ENCODE measurements around the gene SLF2. TPM values are rescaled to one million over a fixed set of nuclear protein-coding genes. Genes with fewer than 3 reads are reported as not detected.

SLF2 gene
- total RNA-seq, 2 experiments from 2014 or later = 33.9 to 35.9 TPM

DNA sequence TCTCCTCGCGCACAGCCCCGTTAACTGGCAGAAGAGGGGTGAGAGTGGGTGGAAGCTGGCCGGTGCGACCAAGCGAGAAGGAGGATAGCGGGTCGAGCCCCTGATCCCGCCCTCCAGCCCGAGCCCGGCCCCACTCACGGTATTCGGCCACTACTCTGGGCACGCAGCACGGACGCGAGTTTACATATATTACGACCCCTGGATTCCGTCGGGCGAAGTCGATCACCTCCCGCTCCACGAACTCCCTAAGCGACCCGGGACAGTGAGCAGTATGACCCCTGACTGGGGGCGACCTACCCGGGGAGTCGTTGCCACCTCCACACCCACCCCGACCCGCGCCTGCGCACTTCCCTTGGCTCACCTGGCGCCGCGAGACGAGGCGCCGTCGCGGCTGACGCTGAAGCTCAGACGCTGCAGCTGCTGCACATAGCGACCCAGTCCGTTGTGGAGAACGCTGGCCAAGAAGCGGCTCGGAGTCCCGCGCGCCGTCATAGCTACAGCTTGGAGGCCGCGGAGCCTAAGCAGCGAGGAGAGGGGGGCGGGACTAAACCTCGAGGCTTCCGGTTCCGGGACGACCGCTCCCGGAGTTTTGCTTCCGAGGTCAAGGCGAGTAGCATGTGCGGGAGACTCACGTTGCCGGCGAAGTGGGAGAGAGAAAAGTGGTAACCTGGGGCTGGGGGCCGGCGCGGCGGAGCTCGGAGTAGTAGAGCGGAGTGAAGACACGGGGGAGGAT is 74.4 kb downstream of the SLF2 start, which contains the start of the genes MRPL43 and TWNK:
Gene MRPL43 (minus strand): TSS at position 546 of the 733 bp plus-strand sequence. CDS start 54 bp downstream, at position 492.
Gene TWNK (plus strand): TSS at position 592 of the 733 bp plus-strand sequence. CDS start 668 bp downstream, outside the sequence.
- H3K9me3 Mint-ChIP-seq = no peaks in the 10 kb centered on the region

DNA sequence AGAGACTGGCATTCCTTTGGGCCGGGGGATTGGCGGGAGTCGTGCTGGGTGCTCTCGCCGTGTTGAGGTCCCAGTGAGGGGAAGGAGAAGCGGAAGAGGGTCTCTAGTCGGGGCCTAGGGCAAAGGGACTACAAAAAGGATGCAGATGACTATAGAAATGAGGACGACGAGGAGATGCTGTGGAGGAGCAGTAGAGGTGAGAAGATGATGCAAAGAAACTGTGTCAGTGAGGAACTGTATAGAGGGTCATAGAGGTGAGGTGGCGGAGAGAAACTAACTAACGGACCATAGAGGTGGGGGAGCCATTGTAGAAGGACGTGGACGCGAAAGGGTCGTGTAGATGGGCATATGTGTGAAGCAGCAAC is 74.9 kb downstream of the SLF2 start:
- intact Hi-C loops (cut with micrococcal nuclease) = loop anchor here (1.0 kb wide), 1 partner anchor 10 kb away; no protein-coding TSS in a partner anchor
- H3K4me3 Mint-ChIP-seq = peak overlapping the region; percentile 92
- H3K36me3 Mint-ChIP-seq = peaks cover 33% of the 10 kb centered on the region

More for the DNA sequence above, 74.4 kb downstream of the SLF2 start, which contains the start of the genes MRPL43 and TWNK:
- peaks cover 46% of the 10 kb centered on the region for H3K4me1 Mint-ChIP-seq (ENCODE audit: low read depth)
- peak within 1 kb of the TSS; percentile 76 for H3K27ac Mint-ChIP-seq
- H3K27me3 Mint-ChIP-seq = no peaks in the 10 kb centered on the region
- H3K36me3 Mint-ChIP-seq = peaks cover 33% of the 10 kb centered on the region
- peak; percentile 92 for DNase-seq
- ChIA-PET POLR2A (interaction anchor here (0.6 to 1.3 kb wide), 3 partner anchors 28 to 1014 kb away, joined by 3 read pairs; no protein-coding TSS in a partner anchor), CTCF (interaction anchor here (1.2 to 5.7 kb wide), 4 partner anchors 11 to 32 kb away, joined by 3 to 58 read pairs (median 8); partner anchors contain the start of gene LZTS2)
- peak within 1 kb of the TSS; percentile 92 for H3K4me3 Mint-ChIP-seq
- intact Hi-C loops (cut with micrococcal nuclease) = loop anchor here (1.0 kb wide), 1 partner anchor 10 kb away; no protein-coding TSS in a partner anchor

DNA sequence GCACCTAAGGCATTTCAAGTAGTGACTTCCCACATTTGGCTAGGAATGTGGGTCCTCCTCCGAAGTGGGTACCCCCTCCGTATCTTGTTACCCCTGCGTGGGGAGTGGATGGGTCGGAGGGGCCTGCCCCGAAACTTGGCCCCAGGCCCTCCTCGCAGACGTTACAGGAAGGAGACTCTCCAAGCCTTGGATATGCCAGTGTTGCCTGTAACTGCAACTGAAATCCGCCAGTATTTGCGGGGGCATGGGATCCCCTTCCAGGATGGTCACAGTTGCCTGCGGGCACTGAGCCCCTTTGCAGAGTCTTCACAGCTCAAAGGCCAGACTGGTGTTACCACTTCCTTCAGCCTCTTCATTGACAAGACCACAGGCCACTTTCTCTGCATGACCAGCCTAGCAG is 75.4 kb downstream of the SLF2 start:
- Mint-ChIP-seq H3K9me3 (no peaks in the 10 kb centered on the region), H3K27ac (no peak overlapping the region), H3K4me3 (peak overlapping the region; percentile 92), H3K36me3 (peaks cover 32% of the 10 kb centered on the region), H3K27me3 (no peaks in the 10 kb centered on the region), H3K4me1 (ENCODE audit: low read depth) (peaks cover 46% of the 10 kb centered on the region)
- ChIA-PET CTCF (interaction anchor here (0.6 to 5.7 kb wide), 7 partner anchors 10 to 127 kb away, joined by 3 to 58 read pairs (median 4); partner anchors contain the start of genes LZTS2 and SEMA4G), POLR2A (interaction anchor here (0.6 to 1.3 kb wide), 3 partner anchors 10 to 1013 kb away, joined by 3 to 4 read pairs (median 3); no protein-coding TSS in a partner anchor)
- no peak for DNase-seq
- intact Hi-C loops (cut with micrococcal nuclease) = no loop called here

More for the DNA sequence above, 74.9 kb downstream of the SLF2 start:
- Mint-ChIP-seq H3K27me3 (no peaks in the 10 kb centered on the region), H3K9me3 (no peaks in the 10 kb centered on the region), H3K4me1 (ENCODE audit: low read depth) (peaks cover 46% of the 10 kb centered on the region), H3K27ac (peak overlapping the region; percentile 76)
- DNase-seq = no peak
- CTCF ChIA-PET = interaction anchor here (0.6 to 5.7 kb wide), 5 partner anchors 10 to 128 kb away, joined by 3 to 58 read pairs (median 7); partner anchors contain the start of gene LZTS2
- POLR2A ChIA-PET = interaction anchor here (0.6 to 1.3 kb wide), 2 partner anchors 28 to 1014 kb away, joined by 3 read pairs; no protein-coding TSS in a partner anchor

DNA sequence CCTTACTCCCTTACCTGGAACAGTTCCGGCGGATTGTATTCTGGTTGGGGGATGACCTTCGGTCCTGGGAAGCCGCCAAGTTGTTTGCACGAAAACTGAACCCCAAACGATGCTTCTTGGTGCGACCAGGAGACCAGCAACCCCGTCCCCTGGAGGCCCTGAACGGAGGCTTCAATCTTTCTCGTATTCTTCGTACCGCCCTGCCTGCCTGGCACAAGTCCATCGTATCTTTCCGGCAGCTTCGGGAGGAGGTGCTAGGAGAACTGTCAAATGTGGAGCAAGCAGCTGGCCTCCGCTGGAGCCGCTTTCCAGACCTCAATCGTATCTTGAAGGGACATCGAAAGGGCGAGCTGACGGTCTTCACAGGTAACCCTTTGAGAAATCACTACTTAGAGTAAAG is 76.3 kb downstream of the SLF2 start:
- H3K36me3 Mint-ChIP-seq = peaks cover 34% of the 10 kb centered on the region
- H3K4me3 Mint-ChIP-seq = no peak overlapping the region
- POLR2A ChIA-PET = interaction anchor here (1.0 kb wide), 1 partner anchor 9 kb away, joined by 4 read pairs; no protein-coding TSS in a partner anchor
- H3K27ac Mint-ChIP-seq = no peak overlapping the region
- peaks cover 46% of the 10 kb centered on the region for H3K4me1 Mint-ChIP-seq (ENCODE audit: low read depth)
- CTCF ChIA-PET = interaction anchor here (1.1 to 5.7 kb wide), 5 partner anchors 9 to 30 kb away, joined by 3 to 58 read pairs (median 7); partner anchors contain the start of genes LZTS2 and SEMA4G
- no peaks in the 10 kb centered on the region for H3K27me3 Mint-ChIP-seq
- no peak for DNase-seq
- H3K9me3 Mint-ChIP-seq = no peaks in the 10 kb centered on the region
- intact Hi-C loops (cut with micrococcal nuclease) = no loop called here

DNA sequence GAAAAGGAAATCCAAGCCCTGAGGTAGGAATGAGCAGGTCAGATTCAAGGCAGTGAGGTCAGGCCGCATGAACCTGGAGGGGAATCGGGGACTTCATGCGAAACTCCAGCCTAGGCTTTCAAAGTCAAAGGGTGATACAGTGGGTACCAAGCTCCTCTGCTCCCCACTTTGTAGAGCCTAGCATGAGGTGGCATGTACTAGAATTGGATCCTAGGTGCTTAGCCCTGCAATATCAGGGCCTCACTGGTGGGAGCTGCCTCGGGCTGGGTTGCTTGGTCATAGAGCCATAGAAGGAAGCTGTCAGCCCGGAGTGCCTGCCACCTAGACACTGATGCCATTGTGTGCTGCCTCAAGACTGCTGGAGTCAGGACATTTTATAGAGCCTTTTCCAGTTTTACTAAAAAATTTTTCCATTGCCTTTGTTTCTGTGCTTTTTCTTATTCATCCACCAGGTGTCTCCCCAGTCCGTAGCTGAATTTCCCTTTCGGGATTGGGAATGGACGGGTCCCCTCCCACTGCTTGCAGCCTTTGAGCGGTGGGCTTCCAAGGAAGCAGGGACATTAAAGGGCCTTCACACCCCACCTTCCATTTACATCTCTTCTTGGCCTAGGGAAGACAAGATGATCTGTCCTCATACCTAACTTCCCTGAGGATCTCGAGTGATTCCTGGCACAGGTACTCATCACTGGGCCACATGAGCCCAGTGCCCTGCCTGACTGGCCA is 81.4 kb downstream of the SLF2 start:
- DNase-seq = no peak
- no peaks in the 10 kb centered on the region for H3K27me3 Mint-ChIP-seq
- CTCF ChIA-PET = interaction anchor here (14.6 kb wide), 1 partner anchor 23 kb away, joined by 199 read pairs; no protein-coding TSS in a partner anchor
- H3K4me1 Mint-ChIP-seq (ENCODE audit: low read depth) = peaks cover 35% of the 10 kb centered on the region
- intact Hi-C loops (cut with micrococcal nuclease) = no loop called here
- POLR2A ChIA-PET = interaction anchor here (0.7 kb wide), 1 partner anchor 51 kb away, joined by 3 read pairs; no protein-coding TSS in a partner anchor
- H3K4me3 Mint-ChIP-seq = no peak overlapping the region
- H3K9me3 Mint-ChIP-seq = no peaks in the 10 kb centered on the region
- H3K36me3 Mint-ChIP-seq = peaks cover 30% of the 10 kb centered on the region
- no peak overlapping the region for H3K27ac Mint-ChIP-seq

DNA sequence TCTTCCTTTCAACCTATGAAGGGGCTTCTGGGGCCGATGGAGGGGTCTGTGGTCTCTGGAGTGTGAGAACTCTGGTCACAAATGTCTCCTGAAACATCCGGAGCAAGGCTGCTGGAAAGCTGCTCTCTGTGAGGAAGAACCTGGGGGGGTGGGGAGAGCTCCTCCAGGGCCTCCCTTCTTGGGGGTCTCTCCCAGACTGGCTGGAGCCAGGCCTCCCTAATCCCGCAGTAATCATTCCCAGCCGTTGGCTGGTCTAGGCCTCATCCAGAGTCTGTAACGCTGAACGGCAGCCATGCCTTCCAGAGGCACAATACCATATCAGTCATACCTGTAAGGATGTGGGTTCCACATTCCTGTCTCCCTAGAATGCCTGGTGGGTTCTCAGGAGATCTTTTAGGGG is 82.4 kb downstream of the SLF2 start:
- intact Hi-C loops (cut with micrococcal nuclease) = loop anchor here (5.0 kb wide), 1 partner anchor 83 kb away; the partner anchor contains the start of gene SLF2
- POLR2A ChIA-PET = no interaction called here
- Mint-ChIP-seq H3K27ac (no peak overlapping the region), H3K4me3 (no peak overlapping the region), H3K27me3 (no peaks in the 10 kb centered on the region), H3K9me3 (no peaks in the 10 kb centered on the region), H3K4me1 (ENCODE audit: low read depth) (peaks cover 28% of the 10 kb centered on the region), H3K36me3 (peaks cover 24% of the 10 kb centered on the region)
- CTCF ChIA-PET = interaction anchor here (14.6 kb wide), 1 partner anchor 22 kb away, joined by 199 read pairs; no protein-coding TSS in a partner anchor
- DNase-seq = no peak

DNA sequence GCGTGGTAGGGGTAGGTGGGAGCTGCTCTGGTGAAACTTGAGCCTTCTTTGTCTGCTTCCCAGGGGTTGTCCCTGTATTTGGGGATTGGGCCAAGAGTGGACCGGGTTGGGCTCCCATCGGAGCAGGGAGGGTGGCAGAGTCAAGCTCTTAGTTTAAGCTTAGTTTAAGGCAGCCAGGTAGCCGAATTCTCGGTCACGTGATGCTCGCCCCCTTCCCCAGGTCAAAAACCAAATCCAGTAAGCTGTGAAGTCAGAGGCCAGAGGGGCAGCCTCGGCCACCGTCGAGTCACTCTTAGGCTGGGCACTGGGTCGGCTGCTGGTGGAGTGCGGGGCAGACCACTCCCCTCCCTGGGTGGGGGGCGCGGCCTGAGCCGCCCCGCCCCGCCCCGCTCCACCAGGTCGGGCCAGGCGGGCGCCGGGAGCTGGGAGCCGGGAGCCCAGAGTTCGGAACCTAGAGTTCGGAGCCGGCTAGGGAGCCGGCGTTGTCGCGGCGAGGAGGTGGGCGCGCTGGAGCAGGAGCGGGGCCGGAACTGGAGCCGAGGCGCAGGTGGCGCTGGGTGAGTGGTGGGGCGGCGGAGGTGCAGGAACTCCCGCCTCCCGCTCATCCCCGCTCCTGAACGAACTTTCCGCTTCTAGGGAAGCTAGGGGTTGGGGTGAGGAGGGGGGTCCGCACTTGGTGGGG is 84.1 kb downstream of the SLF2 start:
- Mint-ChIP-seq H3K27ac (peak overlapping the region; percentile 86), H3K27me3 (no peaks in the 10 kb centered on the region), H3K4me1 (ENCODE audit: low read depth) (peaks cover 20% of the 10 kb centered on the region), H3K4me3 (peak overlapping the region; percentile 76), H3K9me3 (no peaks in the 10 kb centered on the region), H3K36me3 (peaks cover 10% of the 10 kb centered on the region)
- intact Hi-C loops (cut with micrococcal nuclease) = loop anchor here (1.0 to 5.0 kb wide), 4 partner anchors 10 to 1506 kb away; partner anchors contain the start of genes ACTR1A, MRPL43, SLF2 and SUFU
- ChIA-PET CTCF (interaction anchor here (0.6 to 14.6 kb wide), 14 partner anchors 9 to 696 kb away, joined by 3 to 199 read pairs (median 3); partner anchors contain the start of genes MRPL43, PDZD7, SFXN3 and SLF2), POLR2A (interaction anchor here (0.5 to 1.0 kb wide), 3 partner anchors 20 to 1060 kb away, joined by 3 to 4 read pairs (median 3); no protein-coding TSS in a partner anchor)
- peak; percentile 52 for DNase-seq

DNA sequence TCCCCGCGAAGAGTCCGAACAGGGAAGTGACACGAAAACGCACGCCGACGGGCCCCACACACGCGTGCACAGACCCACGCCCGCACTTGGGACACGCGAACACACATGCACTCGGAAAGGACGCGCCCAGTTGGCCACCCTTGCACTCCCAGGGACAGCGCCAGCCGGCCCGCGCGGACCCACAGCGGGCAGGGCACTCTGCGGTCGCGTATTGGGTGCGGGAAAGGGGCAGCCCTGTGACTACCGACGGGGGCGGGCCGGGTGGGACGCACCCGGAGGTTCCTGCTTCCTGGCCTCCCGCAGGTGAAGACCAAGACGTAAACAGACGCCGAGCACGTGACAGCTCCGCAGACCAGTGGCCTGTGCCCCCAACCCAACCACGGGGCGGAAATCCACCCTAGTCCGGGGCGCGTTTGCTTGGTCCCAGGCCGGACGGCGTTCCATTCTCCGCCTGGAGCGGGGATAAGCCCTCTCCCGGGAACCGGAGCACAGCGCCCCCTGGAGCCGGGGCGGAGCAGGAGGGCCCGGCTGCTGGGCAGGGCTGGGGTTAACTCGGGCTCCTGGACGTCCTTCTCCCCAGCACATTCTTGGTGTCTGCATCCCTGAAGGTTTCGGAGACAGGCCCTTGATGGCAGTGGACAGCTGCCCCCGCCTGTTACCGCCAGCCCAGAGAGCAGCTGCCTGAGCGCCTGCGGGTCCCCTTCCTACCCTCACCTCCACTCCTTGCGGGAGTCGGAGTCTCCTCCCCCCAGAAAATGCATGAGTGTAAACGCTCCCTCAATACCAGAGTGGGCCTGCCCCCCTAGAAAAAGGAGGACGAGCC is 84.8 kb downstream of the SLF2 start:
- peak overlapping the region; percentile 76 for H3K4me3 Mint-ChIP-seq
- no peaks in the 10 kb centered on the region for H3K9me3 Mint-ChIP-seq
- H3K27ac Mint-ChIP-seq = peak overlapping the region; percentile 79
- no peaks in the 10 kb centered on the region for H3K27me3 Mint-ChIP-seq
- ChIA-PET CTCF (interaction anchor here (0.6 to 14.6 kb wide), 26 partner anchors 9 to 782 kb away, joined by 3 to 199 read pairs (median 3); partner anchors contain the start of genes HIF1AN, KAZALD1, MRPL43 and PDZD7), POLR2A (interaction anchor here (0.7 to 1.2 kb wide), 5 partner anchors 9 to 35 kb away, joined by 3 to 6 read pairs (median 4); partner anchors contain the start of genes PDZD7 and SFXN3)
- DNase-seq = peak; percentile 79
- intact Hi-C loops (cut with micrococcal nuclease) = loop anchor here (1.0 to 5.0 kb wide), 4 partner anchors 10 to 1505 kb away; partner anchors contain the start of genes ACTR1A, MRPL43, SLF2 and SUFU
- H3K36me3 Mint-ChIP-seq = peaks cover 9% of the 10 kb centered on the region
- peaks cover 20% of the 10 kb centered on the region for H3K4me1 Mint-ChIP-seq (ENCODE audit: low read depth)

DNA sequence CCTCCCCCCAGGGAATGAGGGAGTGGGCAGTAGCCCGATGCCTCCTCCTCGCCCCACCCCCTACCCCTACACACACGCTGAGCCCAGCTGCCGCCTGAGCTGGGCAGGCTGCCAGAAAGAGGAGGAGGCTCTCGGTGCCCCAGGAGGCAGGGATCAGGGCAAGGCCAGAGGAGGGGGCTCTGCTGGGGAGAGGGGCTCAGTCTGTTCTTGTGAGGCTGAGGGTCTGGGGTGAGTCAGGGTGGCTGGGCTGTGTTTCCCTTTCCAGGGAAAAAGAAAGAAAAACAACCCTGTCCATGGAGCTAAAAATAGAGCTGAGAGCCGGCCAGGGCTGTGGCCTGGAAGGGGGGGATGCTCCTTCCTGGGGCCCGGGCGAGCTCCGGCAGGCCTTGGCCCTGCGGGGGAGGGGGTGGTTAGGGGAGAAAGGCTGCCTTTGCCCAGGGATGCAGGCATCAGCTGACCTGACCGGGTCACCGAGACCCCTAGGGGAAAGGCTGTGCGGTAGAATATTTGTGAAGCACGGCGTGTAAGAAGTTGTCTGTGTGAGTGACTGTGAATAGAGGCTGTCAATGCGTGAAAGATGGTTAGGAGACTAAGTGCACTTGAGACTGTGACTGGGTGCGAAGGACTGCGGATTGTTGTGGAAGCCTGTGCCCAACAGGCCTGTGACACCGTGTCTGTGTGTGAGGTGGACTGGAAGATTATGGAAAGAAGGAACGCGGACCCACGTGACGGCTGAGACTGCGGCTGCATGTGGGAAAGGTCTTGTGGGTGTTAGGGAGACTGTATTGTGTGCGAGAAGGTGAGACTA is 85.6 kb downstream of the SLF2 start:
- ChIA-PET CTCF (interaction anchor here (0.6 to 14.6 kb wide), 22 partner anchors 8 to 783 kb away, joined by 3 to 199 read pairs (median 4); partner anchors contain the start of genes HIF1AN, KAZALD1, MRPL43 and PDZD7), POLR2A (interaction anchor here (0.8 to 1.2 kb wide), 4 partner anchors 10 to 33 kb away, joined by 3 to 6 read pairs (median 4); partner anchors contain the start of genes PDZD7 and SFXN3)
- peaks cover 20% of the 10 kb centered on the region for H3K4me1 Mint-ChIP-seq (ENCODE audit: low read depth)
- no peaks in the 10 kb centered on the region for H3K9me3 Mint-ChIP-seq
- peak overlapping the region; percentile 76 for H3K4me3 Mint-ChIP-seq
- no peaks in the 10 kb centered on the region for H3K27me3 Mint-ChIP-seq
- H3K27ac Mint-ChIP-seq = peak overlapping the region; percentile 79
- H3K36me3 Mint-ChIP-seq = peaks cover 7% of the 10 kb centered on the region
- intact Hi-C loops (cut with micrococcal nuclease) = loop anchor here (5.0 kb wide), 1 partner anchor 86 kb away; the partner anchor contains the start of gene SLF2
- peak; percentile 78 for DNase-seq
